Subcutaneous adipose tissue (tissue), 4 donors: ENCODE data around the gene ZBTB16. TPM values are rescaled to one million over a fixed set of nuclear protein-coding genes. Genes with fewer than 3 reads are reported as not detected.

ENCODE experiments used
- total RNA-seq, 4 donors: library from RNA; depleted of rRNA; stranded (reverse); fragments of >200 nt; gene quantifications; one replicate each; pipeline ENCODE4 v1.1.0, GENCODE V29; 2016
- TF ChIP-seq, protein P1 (sequence below): fragments of 450-650 bp; IDR thresholded peaks from one replicate; pipeline ENCODE4 v1.5.1; 2016; ENCODE audit warnings: low read depth, mild to moderate bottlenecking, control low read depth, antibody characterized with exemption, moderate library complexity

ZBTB16 gene
- total RNA-seq, 4 donors from 2014 or later = 167 to 446 (median 261) TPM

DNA sequence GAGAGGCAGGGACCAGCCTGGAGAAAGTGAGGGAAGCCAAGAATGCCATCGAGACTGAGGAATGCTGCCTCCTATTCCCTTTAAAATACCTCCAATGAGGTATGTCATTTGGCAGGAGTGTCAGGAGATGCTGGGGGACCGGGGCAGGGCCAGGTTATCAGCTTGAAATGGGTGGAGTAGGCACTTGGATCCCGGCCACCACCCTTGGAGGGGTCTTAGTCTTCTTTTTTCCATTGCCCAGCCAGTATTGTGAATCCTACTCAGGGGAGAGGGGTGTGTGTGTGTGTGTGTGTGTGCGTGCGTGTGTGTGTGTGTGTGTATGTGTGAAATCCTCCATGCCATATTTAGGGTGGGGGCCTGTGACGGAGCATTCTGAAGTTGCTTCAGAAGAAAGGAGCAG, 116.2 kb downstream of the ZBTB16 start:
- TF ChIP-seq, protein P1, sequence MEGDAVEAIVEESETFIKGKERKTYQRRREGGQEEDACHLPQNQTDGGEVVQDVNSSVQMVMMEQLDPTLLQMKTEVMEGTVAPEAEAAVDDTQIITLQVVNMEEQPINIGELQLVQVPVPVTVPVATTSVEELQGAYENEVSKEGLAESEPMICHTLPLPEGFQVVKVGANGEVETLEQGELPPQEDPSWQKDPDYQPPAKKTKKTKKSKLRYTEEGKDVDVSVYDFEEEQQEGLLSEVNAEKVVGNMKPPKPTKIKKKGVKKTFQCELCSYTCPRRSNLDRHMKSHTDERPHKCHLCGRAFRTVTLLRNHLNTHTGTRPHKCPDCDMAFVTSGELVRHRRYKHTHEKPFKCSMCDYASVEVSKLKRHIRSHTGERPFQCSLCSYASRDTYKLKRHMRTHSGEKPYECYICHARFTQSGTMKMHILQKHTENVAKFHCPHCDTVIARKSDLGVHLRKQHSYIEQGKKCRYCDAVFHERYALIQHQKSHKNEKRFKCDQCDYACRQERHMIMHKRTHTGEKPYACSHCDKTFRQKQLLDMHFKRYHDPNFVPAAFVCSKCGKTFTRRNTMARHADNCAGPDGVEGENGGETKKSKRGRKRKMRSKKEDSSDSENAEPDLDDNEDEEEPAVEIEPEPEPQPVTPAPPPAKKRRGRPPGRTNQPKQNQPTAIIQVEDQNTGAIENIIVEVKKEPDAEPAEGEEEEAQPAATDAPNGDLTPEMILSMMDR = no peak

DNA sequence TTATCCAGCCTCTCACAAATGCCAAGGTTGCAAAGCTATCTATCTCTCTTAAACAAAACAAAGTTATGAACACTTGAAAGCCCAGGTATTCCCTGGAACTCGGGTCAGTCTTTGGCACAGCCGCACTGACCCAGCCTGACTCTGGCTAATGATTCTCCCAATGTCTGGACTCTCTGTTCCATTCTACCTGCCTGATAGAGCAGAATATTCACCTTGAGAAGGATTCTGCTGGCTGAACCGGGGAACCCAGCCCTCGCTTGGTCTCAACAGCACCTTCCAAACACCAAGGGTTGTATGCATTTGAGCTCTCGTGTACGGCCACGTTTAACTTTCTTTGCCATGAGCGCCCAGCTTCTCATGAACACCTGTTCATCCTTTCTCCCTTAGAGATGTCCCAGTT, 116.8 kb downstream of the ZBTB16 start:
- TF ChIP-seq, protein P1 = no peak

DNA sequence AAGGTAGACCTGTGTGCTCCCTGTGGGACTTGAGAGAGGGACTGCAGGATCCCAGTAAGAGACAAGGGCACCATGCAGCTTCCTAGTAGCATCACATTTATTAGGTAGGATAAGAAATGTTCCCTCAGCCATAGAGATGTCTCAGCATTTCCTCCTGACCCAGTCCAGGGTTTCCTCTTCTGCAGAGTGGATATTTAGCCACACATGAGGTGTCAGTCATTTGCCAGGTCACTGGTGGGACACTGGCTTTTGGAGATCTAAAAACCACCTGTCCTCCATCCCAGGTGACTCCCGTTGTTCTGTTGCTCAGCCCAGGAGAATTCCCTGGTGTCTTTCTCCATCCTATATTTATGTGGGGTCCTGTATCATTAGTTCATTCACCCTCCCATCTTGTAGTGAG, 119.1 kb downstream of the ZBTB16 start:
- TF ChIP-seq, protein P1 = no peak

DNA sequence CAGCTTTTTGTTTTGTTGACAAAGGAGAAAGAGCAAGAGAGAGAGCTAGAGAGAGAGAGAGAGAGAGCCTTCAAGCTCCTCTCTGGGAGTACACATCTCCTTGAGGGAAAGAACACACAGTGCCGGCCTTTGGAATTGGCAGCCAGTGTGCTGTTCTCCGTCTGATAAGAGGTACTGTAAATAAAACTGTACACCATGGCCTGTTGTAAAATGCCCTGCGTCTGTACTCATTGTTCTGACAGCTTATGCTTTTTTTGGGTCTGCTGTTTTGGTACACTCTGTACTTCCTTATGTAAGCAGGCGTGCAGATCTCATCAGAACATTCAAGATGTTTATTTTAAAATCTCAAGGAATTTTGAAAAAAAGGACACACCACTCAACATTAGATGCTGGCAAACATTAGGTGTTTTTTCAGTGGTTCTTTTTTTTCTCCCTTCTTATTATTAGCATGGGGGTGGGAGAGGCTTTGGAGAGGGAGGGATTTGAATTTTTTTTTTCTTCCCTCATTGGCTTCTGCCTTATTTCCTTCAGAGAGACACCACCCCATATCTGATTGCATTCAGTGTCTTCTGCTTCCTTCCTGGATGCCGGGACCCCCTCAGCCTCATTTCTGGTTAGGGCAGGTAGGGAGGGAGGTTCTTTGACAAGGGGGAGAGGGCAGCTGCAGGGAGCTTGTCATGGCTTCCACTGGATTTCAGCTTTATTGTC, 119.9 kb downstream of the ZBTB16 start:
- TF ChIP-seq, protein P1 = no peak

DNA sequence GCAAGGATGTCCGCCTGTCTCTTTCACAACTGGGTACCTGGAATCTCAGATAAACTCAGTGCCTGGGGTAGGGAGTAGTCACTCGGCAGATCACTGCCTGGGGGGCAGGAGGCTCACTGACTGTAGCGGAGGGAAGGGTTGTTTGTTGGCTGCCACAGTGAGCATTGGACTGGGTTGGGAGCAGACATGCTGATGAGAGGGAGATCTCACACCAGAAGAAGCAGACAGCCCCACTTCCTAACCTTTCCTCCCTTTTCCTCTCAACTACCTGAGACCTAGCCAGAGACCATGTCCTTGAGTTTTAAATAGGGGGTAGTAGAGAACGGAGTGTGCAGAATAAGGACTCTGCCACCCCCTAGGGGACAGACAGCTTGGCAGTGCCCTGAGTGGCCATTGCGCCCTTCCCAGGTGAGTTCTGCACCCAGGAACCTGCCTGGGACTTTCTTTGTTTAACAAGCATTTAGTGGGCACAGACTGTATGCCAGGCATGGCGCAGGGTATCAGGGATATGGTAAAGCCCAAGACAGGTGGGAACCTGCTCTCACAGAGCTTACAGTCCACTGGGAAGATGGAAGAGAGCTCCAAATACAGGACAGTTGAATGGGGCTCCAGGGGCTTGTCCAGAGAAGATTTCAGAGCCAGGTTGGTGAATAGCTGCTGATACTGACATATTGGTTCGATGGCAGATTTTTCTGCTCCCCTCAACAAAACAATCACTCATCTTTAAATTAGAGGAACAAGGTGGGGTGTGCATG, 121.0 kb downstream of the ZBTB16 start:
- TF ChIP-seq, protein P1 = no peak

DNA sequence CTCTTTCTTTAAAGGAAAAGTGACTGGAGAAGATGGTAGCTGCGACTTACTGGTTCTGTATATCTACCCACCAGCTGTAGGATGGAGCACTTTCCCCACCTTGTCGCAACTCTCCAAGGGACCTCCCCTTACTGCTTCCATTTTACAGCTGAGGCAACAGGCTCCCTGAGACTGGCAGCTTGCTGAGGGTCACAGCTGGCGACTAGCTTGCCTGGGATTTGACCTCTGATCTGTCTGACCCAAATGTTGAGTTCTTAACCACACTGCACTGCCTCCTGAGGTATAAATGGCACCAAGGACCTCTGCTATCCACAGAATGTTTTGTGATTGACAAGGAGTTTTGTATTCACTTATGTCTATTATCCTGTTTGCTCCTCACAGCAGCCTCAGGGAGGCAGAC, 121.7 kb downstream of the ZBTB16 start:
- TF ChIP-seq, protein P1 = no peak

DNA sequence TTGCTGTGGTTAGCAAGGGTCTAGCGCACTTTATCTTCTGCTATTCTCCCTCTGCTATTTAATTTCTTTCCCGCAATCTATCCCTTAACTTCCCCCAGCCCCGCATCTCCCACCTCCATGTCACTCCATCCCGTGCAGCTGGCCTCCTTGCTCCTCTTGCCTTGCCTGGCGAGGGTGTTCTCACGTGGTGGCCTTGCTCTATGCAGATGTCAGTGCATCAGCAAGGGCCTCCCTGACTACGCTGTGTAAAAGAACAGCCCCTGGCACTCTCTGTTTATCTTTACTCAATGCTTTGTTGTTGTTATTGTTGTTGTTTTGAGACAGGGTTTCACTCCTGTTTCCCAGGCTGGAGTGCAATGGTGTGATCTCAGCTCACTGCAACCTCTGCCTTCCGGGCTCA, 122.2 kb downstream of the ZBTB16 start:
- TF ChIP-seq, protein P1 = no peak
